ENCODE measurements around the gene PIKFYVE. TPM values are rescaled to one million over a fixed set of nuclear protein-coding genes. Genes with fewer than 3 reads are reported as not detected.

The PIKFYVE gene
- total RNA-seq, 2 experiments from 2014 or later: 13.5 to 13.6 TPM

DNA sequence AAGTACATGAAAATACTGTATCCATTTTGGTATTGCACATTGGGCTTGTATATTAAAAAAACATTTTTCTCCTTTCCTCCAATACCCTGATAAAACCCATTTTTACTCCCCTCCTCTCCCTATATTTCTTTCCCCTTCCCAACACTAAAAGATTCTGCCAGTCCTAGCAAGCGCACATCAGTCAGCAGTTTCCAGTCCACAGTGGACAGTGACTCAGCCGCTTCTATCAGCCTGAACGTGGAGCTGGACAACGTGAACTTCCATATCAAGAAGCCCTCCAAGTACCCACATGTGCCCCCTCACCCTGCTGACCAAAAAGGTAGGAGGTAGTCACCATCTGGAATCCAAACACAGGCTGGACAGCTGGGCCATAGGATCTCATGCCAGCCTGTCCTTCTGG, 38.6 kb downstream of the PIKFYVE start:
- Mint-ChIP-seq H3K36me3 (peaks cover 22% of the 10 kb centered on the region), H3K27ac (no peak overlapping the region), H3K27me3 (no peaks in the 10 kb centered on the region), H3K4me3 (no peak overlapping the region), H3K4me1 (no peaks in the 10 kb centered on the region), H3K9me3 (no peaks in the 10 kb centered on the region)
- no peak for DNase-seq

DNA sequence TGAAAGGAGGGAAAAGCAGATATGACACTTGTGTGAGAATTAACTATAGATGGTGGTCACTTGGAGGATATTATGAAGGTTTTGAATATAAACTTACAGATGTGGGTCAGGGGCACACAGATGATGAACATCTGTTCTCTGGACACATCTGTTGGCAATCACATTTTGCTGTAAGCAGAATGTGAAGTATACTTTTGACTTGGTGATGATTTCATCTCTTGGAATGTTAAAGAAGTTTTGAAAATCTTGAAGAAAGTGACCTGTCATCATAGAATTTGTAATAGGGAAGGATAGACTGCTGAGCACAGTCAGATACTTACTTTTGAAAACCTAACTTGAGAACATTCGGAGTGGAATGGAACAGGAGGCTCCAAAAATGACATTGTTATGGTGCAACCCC, 40.2 kb downstream of the PIKFYVE start:
- no peak overlapping the region for H3K4me3 Mint-ChIP-seq
- peaks cover 17% of the 10 kb centered on the region for H3K36me3 Mint-ChIP-seq
- DNase-seq: no peak
- H3K9me3 Mint-ChIP-seq: no peaks in the 10 kb centered on the region
- H3K27ac Mint-ChIP-seq: no peak overlapping the region
- no peaks in the 10 kb centered on the region for H3K27me3 Mint-ChIP-seq
- H3K4me1 Mint-ChIP-seq: peaks cover 5% of the 10 kb centered on the region

DNA sequence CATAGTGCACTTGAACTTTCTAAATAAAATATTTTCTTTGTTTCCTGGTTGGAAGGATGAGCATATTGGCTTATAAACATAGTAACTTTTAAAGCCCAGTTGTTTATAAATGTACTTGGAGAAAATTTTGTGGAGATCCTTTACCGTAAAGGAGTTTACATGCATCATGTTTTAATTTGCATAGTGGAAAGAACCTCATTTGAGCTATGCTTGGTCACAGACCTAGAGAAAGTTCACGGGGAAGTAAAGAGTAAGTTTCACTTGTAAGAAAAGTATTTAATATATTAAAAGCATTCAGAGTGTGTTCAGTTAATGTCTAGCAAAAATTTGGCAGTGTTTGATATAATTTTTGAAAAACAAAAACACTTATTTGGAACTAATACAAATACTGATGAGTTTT, 45.3 kb downstream of the PIKFYVE start:
- Mint-ChIP-seq H3K36me3 (peaks cover 14% of the 10 kb centered on the region), H3K27me3 (no peaks in the 10 kb centered on the region), H3K4me3 (no peak overlapping the region), H3K27ac (no peak overlapping the region), H3K9me3 (no peaks in the 10 kb centered on the region), H3K4me1 (peaks cover 19% of the 10 kb centered on the region)
- DNase-seq: no peak

DNA sequence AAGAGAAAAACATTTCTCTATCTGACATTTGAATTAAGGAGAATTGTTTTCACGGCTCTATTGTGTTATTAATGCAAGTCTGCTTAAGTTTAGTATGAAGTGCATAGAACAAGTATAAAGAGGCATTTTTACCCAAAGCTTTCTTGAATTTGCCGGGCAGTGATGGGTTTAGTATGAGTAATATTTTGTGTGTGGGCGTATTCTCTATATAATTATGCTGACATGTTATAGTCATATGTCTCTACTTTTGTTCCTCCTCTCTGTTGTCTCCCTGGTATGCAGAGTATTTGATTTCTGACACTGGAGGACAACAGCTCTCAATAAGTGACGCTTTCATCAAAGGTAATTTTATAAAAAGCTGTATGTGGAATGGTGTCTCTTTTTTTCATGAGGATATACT, 45.9 kb downstream of the PIKFYVE start:
- H3K36me3 Mint-ChIP-seq: peaks cover 17% of the 10 kb centered on the region
- no peak overlapping the region for H3K27ac Mint-ChIP-seq
- H3K27me3 Mint-ChIP-seq: no peaks in the 10 kb centered on the region

DNA sequence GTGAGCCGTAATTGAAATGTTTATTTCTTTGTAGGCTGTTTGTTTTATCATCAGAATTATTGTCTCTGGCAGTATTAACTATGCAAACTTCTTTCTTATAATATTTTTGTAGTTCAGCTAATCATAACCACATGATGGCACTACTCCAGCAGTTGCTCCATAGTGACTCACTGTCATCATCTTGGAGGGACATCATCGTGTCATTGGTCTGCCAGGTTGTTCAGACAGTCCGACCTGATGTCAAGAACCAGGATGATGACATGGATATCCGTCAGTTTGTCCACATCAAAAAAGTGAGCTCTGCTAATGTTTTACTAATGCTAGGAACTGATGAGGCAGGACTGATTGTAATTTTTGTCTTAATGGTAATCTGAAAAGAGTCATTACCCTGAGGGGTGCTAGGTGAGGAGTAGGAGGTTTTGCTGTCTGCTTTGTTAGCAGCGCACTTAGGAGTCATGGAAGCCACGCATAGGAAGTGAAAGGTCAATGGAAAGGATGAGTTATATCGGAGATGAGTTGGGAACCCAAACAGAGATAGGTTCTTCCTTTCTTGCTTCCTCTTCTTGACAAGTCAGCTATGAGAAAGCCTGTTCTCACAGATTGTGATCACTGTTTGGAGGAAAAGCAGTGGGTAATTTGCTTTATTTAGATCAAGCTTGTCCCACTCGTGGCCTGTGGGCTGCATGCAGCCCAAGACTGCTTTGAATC, 49.2 kb downstream of the PIKFYVE start:
- Mint-ChIP-seq H3K36me3 (peaks cover 20% of the 10 kb centered on the region), H3K4me1 (peaks cover 25% of the 10 kb centered on the region), H3K27ac (peak overlapping the region; percentile 40), H3K9me3 (no peaks in the 10 kb centered on the region), H3K4me3 (no peak overlapping the region), H3K27me3 (no peaks in the 10 kb centered on the region)
- no peak for DNase-seq

More for the DNA sequence above, 45.9 kb downstream of the PIKFYVE start:
- H3K9me3 Mint-ChIP-seq: no peaks in the 10 kb centered on the region
- peaks cover 19% of the 10 kb centered on the region for H3K4me1 Mint-ChIP-seq
- no peak overlapping the region for H3K4me3 Mint-ChIP-seq
- no peak for DNase-seq

DNA sequence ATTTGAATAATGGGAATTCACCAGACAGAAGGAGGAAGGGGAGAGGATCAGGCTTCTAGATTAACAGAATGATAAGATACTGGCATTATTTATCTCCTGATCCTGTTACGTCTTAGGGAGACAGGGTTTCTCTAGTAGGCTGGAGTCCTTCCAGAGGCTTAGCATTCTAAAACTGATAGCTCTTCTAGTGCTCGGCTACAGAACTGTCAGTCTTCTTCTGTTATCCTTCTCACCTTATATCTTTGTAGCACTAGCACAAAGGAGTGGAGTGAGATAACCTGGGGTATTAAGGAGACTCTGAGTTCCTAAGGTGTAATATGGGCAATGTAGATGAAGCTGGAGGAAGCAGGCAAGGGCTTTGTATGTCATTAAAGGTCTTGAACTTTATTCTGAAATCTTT, 52.1 kb downstream of the PIKFYVE start:
- no peaks in the 10 kb centered on the region for H3K9me3 Mint-ChIP-seq

DNA sequence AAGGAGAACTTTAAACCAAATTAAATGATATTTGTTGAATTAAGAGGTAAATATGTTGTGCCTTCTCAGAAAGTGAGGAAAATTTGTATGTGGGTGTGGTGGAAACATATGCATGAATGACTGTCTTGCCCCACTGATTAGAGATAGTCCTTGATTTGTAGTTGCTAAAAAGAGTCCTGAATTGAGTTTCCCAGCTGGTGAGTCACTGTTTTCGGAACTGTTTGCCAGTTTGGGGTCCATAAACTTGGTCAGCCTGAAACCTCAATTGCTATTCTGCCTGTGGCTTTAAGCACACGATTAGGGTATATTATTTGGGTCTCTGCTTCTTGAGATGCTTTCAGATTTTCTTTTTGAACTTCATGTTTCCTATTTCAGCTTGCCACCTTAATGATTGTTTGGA, 53.3 kb downstream of the PIKFYVE start:
- peaks cover 36% of the 10 kb centered on the region for H3K36me3 Mint-ChIP-seq
- H3K27ac Mint-ChIP-seq: no peak overlapping the region

More for the DNA sequence above, 52.1 kb downstream of the PIKFYVE start:
- Mint-ChIP-seq H3K36me3 (peaks cover 25% of the 10 kb centered on the region), H3K4me3 (no peak overlapping the region), H3K4me1 (peaks cover 16% of the 10 kb centered on the region), H3K27me3 (no peaks in the 10 kb centered on the region), H3K27ac (no peak overlapping the region)
- no peak for DNase-seq

DNA sequence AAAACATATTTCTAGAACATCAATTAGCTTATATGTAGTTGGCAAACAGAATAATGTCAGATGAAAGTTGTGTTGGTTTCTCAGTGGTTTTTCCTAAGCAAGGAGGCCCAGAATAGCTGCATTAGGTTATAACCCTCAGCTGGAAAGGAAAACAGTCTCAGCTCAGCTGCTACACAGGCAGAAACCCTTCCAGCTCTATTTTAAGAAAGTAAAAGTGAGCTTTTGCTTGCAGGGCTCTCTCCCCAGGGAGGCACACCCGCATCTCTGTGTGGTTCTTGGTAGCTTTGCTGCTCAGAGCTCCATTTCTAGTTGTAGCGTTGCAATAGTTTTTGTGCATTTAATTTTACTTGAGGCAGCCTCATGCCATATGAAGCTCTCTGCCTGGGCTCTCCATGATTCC, 54.6 kb downstream of the PIKFYVE start:
- H3K36me3 Mint-ChIP-seq: peaks cover 28% of the 10 kb centered on the region
- no peaks in the 10 kb centered on the region for H3K9me3 Mint-ChIP-seq

More for the DNA sequence above, 53.3 kb downstream of the PIKFYVE start:
- no peaks in the 10 kb centered on the region for H3K9me3 Mint-ChIP-seq
- H3K4me3 Mint-ChIP-seq: no peak overlapping the region
- peaks cover 16% of the 10 kb centered on the region for H3K4me1 Mint-ChIP-seq
- no peak for DNase-seq
- no peaks in the 10 kb centered on the region for H3K27me3 Mint-ChIP-seq

DNA sequence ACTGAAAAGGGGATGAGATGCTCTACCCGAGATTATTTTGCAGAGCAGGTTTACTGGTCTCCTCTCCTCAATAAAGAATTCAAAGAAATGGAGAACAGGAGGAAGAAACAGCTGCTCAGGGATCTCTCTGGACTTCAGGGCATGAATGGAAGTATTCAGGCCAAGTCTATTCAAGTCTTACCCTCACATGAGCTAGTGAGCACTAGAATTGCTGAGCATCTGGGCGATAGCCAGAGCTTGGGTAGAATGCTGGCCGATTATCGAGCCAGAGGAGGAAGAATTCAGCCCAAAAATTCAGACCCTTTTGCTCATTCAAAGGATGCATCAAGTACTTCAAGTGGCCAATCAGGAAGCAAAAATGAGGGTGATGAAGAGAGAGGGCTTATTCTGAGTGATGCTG, 60.0 kb downstream of the PIKFYVE start:
- H3K4me1 Mint-ChIP-seq: no peaks in the 10 kb centered on the region
- H3K27ac Mint-ChIP-seq: no peak overlapping the region
- peaks cover 22% of the 10 kb centered on the region for H3K36me3 Mint-ChIP-seq
- H3K4me3 Mint-ChIP-seq: no peak overlapping the region
- H3K9me3 Mint-ChIP-seq: no peaks in the 10 kb centered on the region
- H3K27me3 Mint-ChIP-seq: no peaks in the 10 kb centered on the region
- DNase-seq: no peak

More for the DNA sequence above, 54.6 kb downstream of the PIKFYVE start:
- Mint-ChIP-seq H3K4me1 (peaks cover 10% of the 10 kb centered on the region), H3K27ac (no peak overlapping the region), H3K4me3 (no peak overlapping the region), H3K27me3 (no peaks in the 10 kb centered on the region)
- DNase-seq: no peak

DNA sequence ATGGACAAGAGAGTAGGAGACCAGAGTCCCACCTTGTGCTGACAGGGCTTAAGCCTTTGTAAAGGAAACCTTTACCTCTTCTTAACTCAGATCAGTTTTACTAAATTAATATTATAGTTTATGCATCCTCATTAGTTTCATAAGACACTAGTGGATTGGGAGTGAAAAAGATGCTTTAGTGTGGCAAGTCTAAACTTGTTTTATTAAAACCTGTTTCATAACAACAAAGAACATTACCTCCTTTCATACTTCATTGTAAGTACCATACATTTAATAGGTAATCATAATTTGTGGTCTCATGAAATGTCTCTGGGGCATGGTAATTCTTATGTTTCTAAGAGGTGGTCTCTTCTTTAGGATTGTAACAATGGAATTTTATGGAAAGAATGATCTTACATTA, 63.4 kb downstream of the PIKFYVE start:
- no peak overlapping the region for H3K27ac Mint-ChIP-seq
- H3K9me3 Mint-ChIP-seq: no peaks in the 10 kb centered on the region
- no peaks in the 10 kb centered on the region for H3K4me1 Mint-ChIP-seq
- DNase-seq: no peak
- no peak overlapping the region for H3K4me3 Mint-ChIP-seq
- H3K36me3 Mint-ChIP-seq: peaks cover 6% of the 10 kb centered on the region
- H3K27me3 Mint-ChIP-seq: no peaks in the 10 kb centered on the region

DNA sequence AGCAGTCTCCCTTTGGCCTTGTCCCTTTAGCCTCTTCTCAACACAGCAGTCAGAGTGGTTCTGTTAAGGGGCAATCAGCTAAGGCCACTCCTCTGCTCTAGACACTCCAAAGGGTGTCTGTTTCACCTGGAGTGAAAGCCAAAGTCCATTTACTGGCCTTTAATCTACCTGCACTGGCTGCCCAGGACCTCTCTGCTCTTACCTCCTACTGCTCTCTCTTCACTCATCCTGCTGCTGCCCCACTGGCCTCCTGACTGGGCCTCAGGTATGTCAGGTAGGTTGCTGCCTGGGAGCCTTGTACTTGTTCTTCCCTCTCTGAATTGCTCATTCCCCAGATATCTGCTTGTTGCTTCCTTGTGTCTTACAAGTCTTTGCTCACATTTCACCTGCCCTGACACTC, 68.2 kb downstream of the PIKFYVE start:
- Mint-ChIP-seq H3K4me1 (no peaks in the 10 kb centered on the region), H3K36me3 (peaks cover 1% of the 10 kb centered on the region), H3K27ac (no peak overlapping the region), H3K9me3 (no peaks in the 10 kb centered on the region), H3K27me3 (no peaks in the 10 kb centered on the region), H3K4me3 (no peak overlapping the region)
- no peak for DNase-seq

DNA sequence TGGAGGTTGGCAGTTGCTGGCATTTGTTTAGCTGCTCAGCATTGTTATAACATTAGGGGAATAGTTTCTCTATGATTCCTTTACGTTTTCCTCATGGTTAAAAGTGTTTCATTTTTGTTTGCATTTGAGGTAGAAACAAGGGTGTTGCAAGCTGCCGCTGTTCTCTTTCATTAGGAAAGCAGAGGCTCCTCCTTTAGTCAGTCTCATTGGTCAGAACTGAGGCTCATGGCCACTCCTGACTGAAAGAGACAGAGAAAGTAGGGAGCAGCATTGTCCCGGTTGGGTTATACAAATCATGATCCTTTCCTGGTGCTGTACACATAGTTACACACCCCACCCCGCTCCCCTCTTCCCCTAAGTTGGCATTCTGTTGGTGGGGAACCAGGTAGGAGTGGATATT, 80.7 kb downstream of the PIKFYVE start:
- H3K36me3 Mint-ChIP-seq: peaks cover 16% of the 10 kb centered on the region
- H3K9me3 Mint-ChIP-seq: no peaks in the 10 kb centered on the region
- no peaks in the 10 kb centered on the region for H3K4me1 Mint-ChIP-seq
- no peak for DNase-seq
- H3K27me3 Mint-ChIP-seq: no peaks in the 10 kb centered on the region
- H3K27ac Mint-ChIP-seq: no peak overlapping the region
- no peak overlapping the region for H3K4me3 Mint-ChIP-seq

DNA sequence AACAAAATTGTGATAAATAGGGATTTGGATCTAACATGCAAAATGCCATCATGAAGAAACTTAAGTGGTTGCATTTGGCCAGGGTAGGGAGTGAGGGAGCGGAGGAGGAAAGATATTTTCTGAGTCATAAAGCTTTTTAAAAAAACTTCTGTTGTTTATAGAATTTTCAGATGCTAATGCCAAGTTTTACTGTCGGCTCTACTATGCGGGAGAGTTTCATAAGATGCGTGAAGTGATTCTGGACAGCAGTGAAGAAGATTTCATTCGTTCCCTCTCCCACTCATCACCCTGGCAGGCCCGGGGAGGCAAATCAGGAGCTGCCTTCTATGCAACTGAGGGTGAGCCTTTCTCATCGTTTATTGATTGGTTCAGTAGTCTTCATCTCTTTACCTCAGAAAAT, 84.6 kb downstream of the PIKFYVE start:
- no peak for DNase-seq
- Mint-ChIP-seq H3K9me3 (no peaks in the 10 kb centered on the region), H3K4me3 (no peak overlapping the region), H3K27me3 (no peaks in the 10 kb centered on the region), H3K4me1 (no peaks in the 10 kb centered on the region), H3K36me3 (peaks cover 17% of the 10 kb centered on the region), H3K27ac (no peak overlapping the region)

DNA sequence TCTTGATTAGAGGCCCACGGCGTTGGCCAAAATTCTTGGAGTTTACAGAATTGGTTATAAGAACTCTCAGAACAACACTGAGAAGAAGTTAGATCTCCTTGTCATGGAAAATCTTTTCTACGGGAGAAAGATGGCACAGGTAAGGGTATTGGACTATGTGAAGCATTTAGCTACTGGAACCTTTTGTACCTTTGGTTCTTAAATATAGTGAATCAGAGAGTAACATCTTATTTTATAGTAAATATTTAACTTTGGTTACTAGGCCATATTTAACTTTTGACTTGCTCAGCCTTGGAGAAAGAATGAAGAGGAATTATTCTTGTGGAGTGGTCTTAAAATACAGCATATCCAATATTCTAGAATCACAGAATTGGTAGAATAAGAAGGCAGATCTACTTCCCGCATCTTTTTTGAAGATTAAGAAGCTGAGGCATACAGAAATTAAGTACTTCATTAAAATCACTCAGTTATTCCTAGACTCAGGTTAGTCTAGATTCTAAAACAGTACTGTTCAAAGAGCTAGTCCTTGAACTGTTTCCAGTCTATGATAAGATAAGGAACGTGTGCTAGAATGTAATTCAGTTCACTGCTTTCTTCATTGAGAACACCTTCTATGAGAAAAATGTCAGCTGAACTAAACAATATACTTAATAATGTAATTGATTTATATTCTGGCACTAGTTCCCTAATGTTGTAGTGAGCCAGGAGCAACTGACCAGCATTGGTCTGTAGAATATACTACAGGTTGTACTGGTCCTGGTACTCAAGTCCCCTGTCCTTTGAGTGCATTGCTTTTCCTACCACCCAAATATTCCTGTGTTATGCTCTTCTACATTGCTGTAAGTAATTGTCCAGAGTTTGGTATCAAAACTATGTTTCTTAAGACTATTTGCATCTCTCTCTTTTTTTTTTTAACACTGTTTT, 86.9 kb downstream of the PIKFYVE start:
- H3K9me3 Mint-ChIP-seq: no peaks in the 10 kb centered on the region
- peaks cover 15% of the 10 kb centered on the region for H3K36me3 Mint-ChIP-seq

DNA sequence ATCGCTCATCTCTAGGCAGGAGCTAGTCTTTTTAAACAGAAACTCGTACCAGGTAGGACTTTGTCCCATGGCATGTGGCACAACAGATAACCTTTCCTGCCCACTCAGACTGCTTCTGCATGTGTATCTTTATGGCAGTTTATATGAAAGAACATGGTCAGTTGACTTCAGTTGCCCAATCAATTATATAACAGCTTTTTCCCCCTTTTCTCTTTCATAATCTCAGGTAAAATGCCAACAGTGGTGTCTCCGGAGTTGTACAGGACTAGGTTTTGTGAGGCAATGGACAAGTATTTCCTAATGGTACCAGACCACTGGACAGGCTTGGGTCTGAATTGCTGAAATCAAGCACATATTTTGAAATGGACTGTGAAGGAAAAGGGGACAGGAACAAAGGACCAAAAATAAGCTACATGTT, 88.9 kb downstream of the PIKFYVE start:
- Mint-ChIP-seq H3K4me3 (no peak overlapping the region), H3K36me3 (peaks cover 24% of the 10 kb centered on the region), H3K4me1 (peaks cover 7% of the 10 kb centered on the region), H3K9me3 (no peaks in the 10 kb centered on the region), H3K27me3 (no peaks in the 10 kb centered on the region), H3K27ac (no peak overlapping the region)
- no peak for DNase-seq

More for the DNA sequence above, 86.9 kb downstream of the PIKFYVE start:
- no peak for DNase-seq
- H3K4me3 Mint-ChIP-seq: no peak overlapping the region
- H3K4me1 Mint-ChIP-seq: peaks cover 7% of the 10 kb centered on the region
- H3K27me3 Mint-ChIP-seq: no peaks in the 10 kb centered on the region
- H3K27ac Mint-ChIP-seq: no peak overlapping the region

Measured in activated naive CD8-positive, alpha-beta T cell treated with anti-CD3 and anti-CD28 coated beads for 36 hours (primary cell).